H1 (cell line): ENCODE results near the gene FBXO2. TPM values are rescaled to one million over a fixed set of nuclear protein-coding genes. Genes with fewer than 3 reads are reported as not detected.

Experiments
- ASH2L ChIP-seq: fragments of 200-600, 300-600 bp; sonication (generic); IDR thresholded peaks from one replicate; pipeline ENCODE4 v1.7.1; 2017; ENCODE audit warnings: low read length
- BCL11A ChIP-seq, 2 experiments: IDR thresholded peaks; one replicate each; pipeline ENCODE4 v1.6.1; 2011; ENCODE audit warnings: low read depth in 2 of 2, low read length in 2 of 2, mild to moderate bottlenecking in 2 of 2
- CBX8 ChIP-seq: fragments of 300-800, 300-1000 bp; sonication (generic); IDR thresholded peaks from 2 replicates; pipeline ENCODE4 v1.7.1; 2016; ENCODE audit warnings: low read depth, low read length, borderline replicate concordance
- CHD7 ChIP-seq: fragments of 300-600 bp; sonication (generic); IDR thresholded peaks from 2 replicates; pipeline ENCODE4 v1.7.1; 2012; ENCODE audit warnings: low read length, moderate library complexity, mild to moderate bottlenecking, inconsistent platforms; ENCODE audit not compliant: insufficient replicate concordance
- EZH2 ChIP-seq: fragments of 200-600 bp; sonication (generic); IDR thresholded peaks from 2 replicates; pipeline ENCODE4 v1.7.1; 2012; ENCODE audit warnings: low read depth, mild to moderate bottlenecking, moderate library complexity, low read length, inconsistent platforms; ENCODE audit not compliant: severe bottlenecking
- MAX ChIP-seq: IDR thresholded peaks from 2 replicates; pipeline ENCODE4 v1.6.1; 2012; ENCODE audit warnings: inconsistent platforms
- POLR2A ChIP-seq, 2 experiments: IDR thresholded peaks; 1 replicate in 1 of 2; 2 replicates in 1 of 2; pipeline ENCODE4 v1.6.1; 2011; ENCODE audit warnings: low read depth in 2 of 2, low read length in 2 of 2, mild to moderate bottlenecking in 2 of 2; ENCODE audit errors: control extremely low read depth in 1 of 2
- SIN3A ChIP-seq, 2 experiments: IDR thresholded peaks in 1 of 2; conservative IDR thresholded peaks in 1 of 2; 2 replicates each; pipeline ENCODE4 v1.6.1; 2011 to 2012; ENCODE audit warnings: low read length in 2 of 2, improper control_type of control experiment in 1 of 2, low read depth in 1 of 2, mild to moderate bottlenecking in 1 of 2
- SP4 ChIP-seq: IDR thresholded peaks from 2 replicates; pipeline ENCODE4 v1.6.1; 2012; ENCODE audit warnings: low read length, inconsistent platforms
- TAF1 ChIP-seq: IDR thresholded peaks from 2 replicates; pipeline ENCODE4 v1.6.1; 2011; ENCODE audit warnings: mild to moderate bottlenecking, low read depth, low read length
- polyA plus RNA-seq, 7 experiments: library from polyadenylated mRNA; depleted of rRNA in 3 of 7; stranded (reverse) in 5 of 7; unstranded in 2 of 7; fragments of >200 nt in 5 of 7; fragments of 200-250 nt in 2 of 7; gene quantifications; 1 replicate in 5 of 7; 2 replicates in 1 of 7; 4 replicates in 1 of 7; pipeline versions ENCODE4 v1.2.1 to v1.2.3, GENCODE V29; 2011 to 2013; ENCODE audit warnings: missing spikeins in 2 of 7, mixed read lengths in 2 of 7
- total RNA-seq: library from RNA; stranded (reverse); fragmentation: NEBNext Ultra II Directional; extraction: Animal tissue kit (Norgen Biotek cat#: 25700); gene quantifications from 2 replicates; pipeline ENCODE4 v1.2.1, GENCODE V29; 2021

FBXO2 gene
- total and polyA plus RNA-seq, 2 of the 8 experiments (the other 6 are each of a cell fraction or from before 2014, with no cell fraction given) = 51.3 to 57.9 TPM

GRCh38 chr1:11703357-11704193, 49.3 kb upstream of the FBXO2 start (continued):
- TF ChIP-seq CHD7 (no peak), BCL11A (IDR thresholded peaks at IDR 0.05; ENCODE audit: low read depth in 2 of 2, low read length in 2 of 2) (no peak), SIN3A (conservative IDR thresholded peaks at IDR 0.05 in 1 of 2, IDR thresholded peaks at IDR 0.05 in 1 of 2; ENCODE audit: low read depth in 1 of 2, low read length in 2 of 2) (no peak), SP4 (no peak), ASH2L (no peak), MAX (no peak), TAF1 (no peak), EZH2 (no peak), POLR2A (IDR thresholded peaks at IDR 0.05; ENCODE audit: control extremely low read depth in 1 of 2, low read depth in 2 of 2, low read length in 2 of 2) (no peak), CBX8 (no peak)
